MM.1S (cell line): ENCODE results near the gene PARP8.

ENCODE experiments used
- EZH2 ChIP-seq: fragments of 300-600 bp; sonication (generic); optimal IDR thresholded peaks from 2 replicates; pipeline ENCODE3; 2017; ENCODE audit warnings: low read depth, mild to moderate bottlenecking, antibody characterized with exemption, low read length, mixed read lengths
- TF ChIP-seq, protein P1 (sequence below): fragments of 300-600 bp; sonication (generic); IDR thresholded peaks from 2 replicates; pipeline ENCODE4 v1.5.1; 2016; ENCODE audit warnings: antibody characterized with exemption, low read length, mixed read lengths

DNA sequence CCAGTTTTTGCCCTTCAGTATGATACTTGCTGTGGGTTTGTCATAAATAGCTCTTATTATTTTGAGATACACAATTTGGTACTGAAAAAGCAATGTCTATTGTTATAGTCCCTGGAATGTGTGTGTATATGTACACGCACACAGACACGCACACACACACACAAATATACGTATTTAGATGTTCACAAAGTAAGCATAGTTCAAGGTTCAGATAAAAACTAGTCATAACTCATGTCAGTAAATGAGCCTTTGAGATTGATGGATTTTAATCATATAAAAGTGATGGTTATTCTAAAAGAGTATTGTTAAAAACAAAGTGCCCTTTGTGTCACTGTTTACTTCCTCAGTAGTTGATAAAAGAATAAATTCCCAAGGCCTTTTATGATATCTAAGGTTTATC is 147.3 kb downstream of the PARP8 start:
- no peak for TF ChIP-seq EZH2
- TF ChIP-seq, protein P1, sequence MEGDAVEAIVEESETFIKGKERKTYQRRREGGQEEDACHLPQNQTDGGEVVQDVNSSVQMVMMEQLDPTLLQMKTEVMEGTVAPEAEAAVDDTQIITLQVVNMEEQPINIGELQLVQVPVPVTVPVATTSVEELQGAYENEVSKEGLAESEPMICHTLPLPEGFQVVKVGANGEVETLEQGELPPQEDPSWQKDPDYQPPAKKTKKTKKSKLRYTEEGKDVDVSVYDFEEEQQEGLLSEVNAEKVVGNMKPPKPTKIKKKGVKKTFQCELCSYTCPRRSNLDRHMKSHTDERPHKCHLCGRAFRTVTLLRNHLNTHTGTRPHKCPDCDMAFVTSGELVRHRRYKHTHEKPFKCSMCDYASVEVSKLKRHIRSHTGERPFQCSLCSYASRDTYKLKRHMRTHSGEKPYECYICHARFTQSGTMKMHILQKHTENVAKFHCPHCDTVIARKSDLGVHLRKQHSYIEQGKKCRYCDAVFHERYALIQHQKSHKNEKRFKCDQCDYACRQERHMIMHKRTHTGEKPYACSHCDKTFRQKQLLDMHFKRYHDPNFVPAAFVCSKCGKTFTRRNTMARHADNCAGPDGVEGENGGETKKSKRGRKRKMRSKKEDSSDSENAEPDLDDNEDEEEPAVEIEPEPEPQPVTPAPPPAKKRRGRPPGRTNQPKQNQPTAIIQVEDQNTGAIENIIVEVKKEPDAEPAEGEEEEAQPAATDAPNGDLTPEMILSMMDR: no peak
